ENCODE results near the gene COPB1. TPM values are rescaled to one million over a fixed set of nuclear protein-coding genes. Genes with fewer than 3 reads are reported as not detected.

COPB1 gene, protein sequence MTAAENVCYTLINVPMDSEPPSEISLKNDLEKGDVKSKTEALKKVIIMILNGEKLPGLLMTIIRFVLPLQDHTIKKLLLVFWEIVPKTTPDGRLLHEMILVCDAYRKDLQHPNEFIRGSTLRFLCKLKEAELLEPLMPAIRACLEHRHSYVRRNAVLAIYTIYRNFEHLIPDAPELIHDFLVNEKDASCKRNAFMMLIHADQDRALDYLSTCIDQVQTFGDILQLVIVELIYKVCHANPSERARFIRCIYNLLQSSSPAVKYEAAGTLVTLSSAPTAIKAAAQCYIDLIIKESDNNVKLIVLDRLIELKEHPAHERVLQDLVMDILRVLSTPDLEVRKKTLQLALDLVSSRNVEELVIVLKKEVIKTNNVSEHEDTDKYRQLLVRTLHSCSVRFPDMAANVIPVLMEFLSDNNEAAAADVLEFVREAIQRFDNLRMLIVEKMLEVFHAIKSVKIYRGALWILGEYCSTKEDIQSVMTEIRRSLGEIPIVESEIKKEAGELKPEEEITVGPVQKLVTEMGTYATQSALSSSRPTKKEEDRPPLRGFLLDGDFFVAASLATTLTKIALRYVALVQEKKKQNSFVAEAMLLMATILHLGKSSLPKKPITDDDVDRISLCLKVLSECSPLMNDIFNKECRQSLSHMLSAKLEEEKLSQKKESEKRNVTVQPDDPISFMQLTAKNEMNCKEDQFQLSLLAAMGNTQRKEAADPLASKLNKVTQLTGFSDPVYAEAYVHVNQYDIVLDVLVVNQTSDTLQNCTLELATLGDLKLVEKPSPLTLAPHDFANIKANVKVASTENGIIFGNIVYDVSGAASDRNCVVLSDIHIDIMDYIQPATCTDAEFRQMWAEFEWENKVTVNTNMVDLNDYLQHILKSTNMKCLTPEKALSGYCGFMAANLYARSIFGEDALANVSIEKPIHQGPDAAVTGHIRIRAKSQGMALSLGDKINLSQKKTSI
- polyA plus RNA-seq (140 and 157 TPM in 2 replicates), polyA minus RNA-seq (221 TPM in 2 replicates)

DNA sequence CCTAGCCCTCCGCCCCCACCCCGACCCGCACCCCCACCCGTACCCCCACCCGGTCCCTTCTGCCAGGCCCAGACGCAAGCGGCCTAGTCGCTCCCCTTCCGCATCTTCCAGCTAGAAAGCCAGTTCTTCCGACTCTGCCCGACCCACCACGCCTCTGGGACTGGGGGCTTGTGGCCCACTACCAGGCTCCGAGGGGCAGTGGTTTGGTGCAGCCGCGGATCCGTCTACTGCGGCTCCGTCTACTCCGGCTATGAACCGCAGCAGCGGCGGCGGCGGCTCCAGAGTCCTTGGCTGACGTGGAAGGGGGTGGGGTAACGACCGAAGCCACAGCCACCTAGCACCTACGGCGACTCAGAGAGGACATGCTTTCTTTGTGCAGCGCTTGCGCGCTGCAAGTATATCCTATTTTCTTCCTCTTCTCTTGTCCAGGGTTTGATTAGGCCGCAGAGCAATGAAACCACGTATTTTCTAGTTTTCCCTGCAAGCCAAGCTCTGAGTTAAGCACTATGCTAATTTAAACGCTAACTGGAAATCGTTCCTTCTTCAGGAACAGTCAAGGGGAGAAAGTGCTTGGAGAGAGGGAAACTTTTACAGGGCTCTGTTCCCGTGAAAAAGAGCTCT, at the start of gene COPB1:
Gene COPB1 (minus strand): TSS at position 252 of the 621 bp plus-strand sequence. CDS start 883 bp downstream, outside the sequence.
- TF ChIP-seq POLR2AphosphoS5 (IDR thresholded peaks at IDR 0.05) (peak; percentile 96), MXI1 (conservative IDR thresholded peaks at IDR 0.05; ENCODE audit: poor library complexity, severe bottlenecking) (peak; percentile 52), EZH2 (IDR thresholded peaks at IDR 0.05; ENCODE audit: borderline replicate concordance, insufficient read depth, low read length, poor library complexity, severe bottlenecking) (no peak), EP300 (conservative IDR thresholded peaks at IDR 0.05; ENCODE audit: poor library complexity, severe bottlenecking) (no peak), REST (IDR thresholded peaks at IDR 0.05; ENCODE audit: borderline replicate concordance) (peak; percentile 83), RAD21 (conservative IDR thresholded peaks at IDR 0.05) (peak; percentile 19), SMC3 (conservative IDR thresholded peaks at IDR 0.05; ENCODE audit: poor library complexity) (no peak)
- no peaks in the 10 kb centered on the region for H3K9me3 ChIP-seq (ENCODE audit: low read length)
- H3K4me2 ChIP-seq (ENCODE audit: low read length): peak within 1 kb of the TSS; percentile 89
- H4K20me1 ChIP-seq (ENCODE audit: insufficient read depth): no peaks in the 10 kb centered on the region
- H3K36me3 ChIP-seq (ENCODE audit: insufficient read depth, low read length): peaks cover 7% of the 10 kb centered on the region
- H3K27me3 ChIP-seq (ENCODE audit: insufficient read depth, low read depth, low read length): no peaks in the 10 kb centered on the region
- H3K9ac ChIP-seq (ENCODE audit: low read length): peak within 1 kb of the TSS; percentile 92
- H3K79me2 ChIP-seq (replicated peaks; ENCODE audit: insufficient read depth, low read length): peaks cover 19% of the 10 kb centered on the region
- H3K9me2 ChIP-seq (ENCODE audit: insufficient read depth, low read length): no peaks in the 10 kb centered on the region
- H2AFZ ChIP-seq (ENCODE audit: low read depth, low read length): peak within 1 kb of the TSS; percentile 71
- H3F3A ChIP-seq (ENCODE audit: insufficient read depth, low read length, poor library complexity, severe bottlenecking): no peaks in the 10 kb centered on the region
- peak within 1 kb of the TSS; percentile 90 for H3K27ac ChIP-seq (ENCODE audit: low read length)
- H3K4me3 ChIP-seq (ENCODE audit: low read length): peak within 1 kb of the TSS; percentile 86

DNA sequence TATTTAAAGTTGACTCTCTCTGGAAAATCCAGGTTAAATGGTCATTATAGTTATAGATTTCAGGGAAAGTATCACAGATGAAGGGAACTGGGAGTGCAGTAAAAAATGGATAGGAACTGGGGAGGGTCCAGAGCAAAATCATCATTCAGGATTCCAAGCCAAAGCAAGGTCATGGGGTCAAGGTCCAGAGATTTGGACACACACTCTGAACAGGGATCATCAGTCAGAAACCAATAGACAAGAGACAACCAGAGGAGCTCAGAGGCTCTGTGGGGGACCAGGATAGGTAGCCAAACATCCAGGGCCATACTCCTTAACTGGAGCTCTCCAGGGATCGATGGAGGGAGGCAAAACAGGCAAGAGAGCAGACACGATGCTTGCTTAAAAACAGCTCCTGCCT, 47.8 kb upstream of the COPB1 start:
- no peaks in the 10 kb centered on the region for H3K79me2 ChIP-seq (replicated peaks; ENCODE audit: insufficient read depth, low read length)
- no peak overlapping the region for H3K27ac ChIP-seq (ENCODE audit: low read length)
- no peaks in the 10 kb centered on the region for H3F3A ChIP-seq (ENCODE audit: insufficient read depth, low read length, poor library complexity, severe bottlenecking)
- no peaks in the 10 kb centered on the region for H3K9me3 ChIP-seq (ENCODE audit: low read length)
- H2AFZ ChIP-seq (ENCODE audit: low read depth, low read length): no peak overlapping the region
- no peak for TF ChIP-seq REST (IDR thresholded peaks at IDR 0.05; ENCODE audit: borderline replicate concordance)
- no peak for TF ChIP-seq EZH2 (IDR thresholded peaks at IDR 0.05; ENCODE audit: borderline replicate concordance, insufficient read depth, low read length, poor library complexity, severe bottlenecking)
- no peak for TF ChIP-seq SMC3 (conservative IDR thresholded peaks at IDR 0.05; ENCODE audit: poor library complexity)
- no peak for TF ChIP-seq POLR2AphosphoS5 (IDR thresholded peaks at IDR 0.05)
- no peak for TF ChIP-seq MXI1 (conservative IDR thresholded peaks at IDR 0.05; ENCODE audit: poor library complexity, severe bottlenecking)
- TF ChIP-seq RAD21 (conservative IDR thresholded peaks at IDR 0.05): no peak
- TF ChIP-seq EP300 (conservative IDR thresholded peaks at IDR 0.05; ENCODE audit: poor library complexity, severe bottlenecking): no peak
- no peak for TF ChIP-seq CTCF (IDR thresholded peaks at IDR 0.05; ENCODE audit: poor library complexity, severe bottlenecking)
- TF ChIP-seq TAF1 (IDR thresholded peaks at IDR 0.05; ENCODE audit: low read depth): no peak
- no peak overlapping the region for H3K9ac ChIP-seq (ENCODE audit: low read length)
- H3K4me2 ChIP-seq (ENCODE audit: low read length): no peak overlapping the region
- no peaks in the 10 kb centered on the region for H4K20me1 ChIP-seq (ENCODE audit: insufficient read depth)
- no peak overlapping the region for H3K4me3 ChIP-seq (ENCODE audit: low read length)
- no peaks in the 10 kb centered on the region for H3K9me2 ChIP-seq (ENCODE audit: insufficient read depth, low read length)
- H3K36me3 ChIP-seq (ENCODE audit: insufficient read depth, low read length): no peaks in the 10 kb centered on the region
- H3K27me3 ChIP-seq (ENCODE audit: insufficient read depth, low read depth, low read length): no peaks in the 10 kb centered on the region

All from neural cell (in vitro differentiated cells).